ENCODE data around the gene ABCA9. TPM values are rescaled to one million over a fixed set of nuclear protein-coding genes. Genes with fewer than 3 reads are reported as not detected.

ABCA9 gene
- total RNA-seq, 1 experiment from 2014 or later, result not detected

- ATAC-seq, result no peak
- CTCF ChIA-PET, result interaction anchor here (0.9 kb wide), 1 partner anchor 13 kb away, joined by 5 read pairs; no protein-coding TSS in a partner anchor
- TF ChIP-seq AR (CRISPR knock-in tag; IDR thresholded peaks at IDR 0.05), result no peak
- TF ChIP-seq PRDM15 (CRISPR knock-in tag; IDR thresholded peaks at IDR 0.05), result no peak
- no peak for TF ChIP-seq RORB (CRISPR knock-in tag; IDR thresholded peaks at IDR 0.05)
- no peak for TF ChIP-seq ERG (CRISPR knock-in tag; IDR thresholded peaks at IDR 0.05)
- no peak for TF ChIP-seq ZNF396 (CRISPR knock-in tag; IDR thresholded peaks at IDR 0.05; ENCODE audit: borderline replicate concordance)
- TF ChIP-seq ATF3 (CRISPR knock-in tag; conservative IDR thresholded peaks at IDR 0.05), result no peak
- TF ChIP-seq ZMAT4 (CRISPR knock-in tag; IDR thresholded peaks at IDR 0.05), result no peak
- TF ChIP-seq USF1 (CRISPR knock-in tag; IDR thresholded peaks at IDR 0.05), result no peak
- TF ChIP-seq ZNF425 (CRISPR knock-in tag; conservative IDR thresholded peaks at IDR 0.05), result no peak
- no peak for TF ChIP-seq HMGXB4 (CRISPR knock-in tag; IDR thresholded peaks at IDR 0.05)
- no peak for TF ChIP-seq NFE2L1 (CRISPR knock-in tag; IDR thresholded peaks at IDR 0.05)
- no peak for TF ChIP-seq FOXK1 (CRISPR knock-in tag; IDR thresholded peaks at IDR 0.05)
- no peak for TF ChIP-seq IRF1 (CRISPR knock-in tag; IDR thresholded peaks at IDR 0.05)
- TF ChIP-seq ZNF317 (CRISPR knock-in tag; IDR thresholded peaks at IDR 0.05; ENCODE audit: borderline replicate concordance, low read depth), result no peak
- no peak for TF ChIP-seq CBFB (CRISPR knock-in tag; IDR thresholded peaks at IDR 0.05; ENCODE audit: low read depth)
- TF ChIP-seq STAT6 (CRISPR knock-in tag; conservative IDR thresholded peaks at IDR 0.05; ENCODE audit: low read depth), result no peak
- no peak for TF ChIP-seq NR3C1 (CRISPR knock-in tag; conservative IDR thresholded peaks at IDR 0.05; ENCODE audit: low read depth)
- no peak for TF ChIP-seq ATF6 (CRISPR knock-in tag; IDR thresholded peaks at IDR 0.05)
Observed at GRCh38 chr17:69098625-69099024, 37.9 kb upstream of the ABCA9 start.

More at GRCh38 chr17:69098625-69099024, 37.9 kb upstream of the ABCA9 start:
- no peak overlapping the region for H3K27ac Mint-ChIP-seq
- no peaks in the 10 kb centered on the region for H3K9me3 Mint-ChIP-seq
- DNase-seq (ENCODE audit: low spot score), result no peak
- POLR2A ChIA-PET, result no interaction called here
- H3K36me3 Mint-ChIP-seq, result no peaks in the 10 kb centered on the region
- no peak overlapping the region for H3K4me3 Mint-ChIP-seq
- H3K27me3 Mint-ChIP-seq (ENCODE audit: low read depth), result no peaks in the 10 kb centered on the region
- H3K4me1 Mint-ChIP-seq, result peaks cover 9% of the 10 kb centered on the region
